Measurements from ENCODE around the gene GNAL.

- no peak for TF ChIP-seq EZH2 (IDR thresholded peaks at IDR 0.05; ENCODE audit: low read length, unreplicated experiment)
- TF ChIP-seq, protein P1, sequence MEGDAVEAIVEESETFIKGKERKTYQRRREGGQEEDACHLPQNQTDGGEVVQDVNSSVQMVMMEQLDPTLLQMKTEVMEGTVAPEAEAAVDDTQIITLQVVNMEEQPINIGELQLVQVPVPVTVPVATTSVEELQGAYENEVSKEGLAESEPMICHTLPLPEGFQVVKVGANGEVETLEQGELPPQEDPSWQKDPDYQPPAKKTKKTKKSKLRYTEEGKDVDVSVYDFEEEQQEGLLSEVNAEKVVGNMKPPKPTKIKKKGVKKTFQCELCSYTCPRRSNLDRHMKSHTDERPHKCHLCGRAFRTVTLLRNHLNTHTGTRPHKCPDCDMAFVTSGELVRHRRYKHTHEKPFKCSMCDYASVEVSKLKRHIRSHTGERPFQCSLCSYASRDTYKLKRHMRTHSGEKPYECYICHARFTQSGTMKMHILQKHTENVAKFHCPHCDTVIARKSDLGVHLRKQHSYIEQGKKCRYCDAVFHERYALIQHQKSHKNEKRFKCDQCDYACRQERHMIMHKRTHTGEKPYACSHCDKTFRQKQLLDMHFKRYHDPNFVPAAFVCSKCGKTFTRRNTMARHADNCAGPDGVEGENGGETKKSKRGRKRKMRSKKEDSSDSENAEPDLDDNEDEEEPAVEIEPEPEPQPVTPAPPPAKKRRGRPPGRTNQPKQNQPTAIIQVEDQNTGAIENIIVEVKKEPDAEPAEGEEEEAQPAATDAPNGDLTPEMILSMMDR (conservative IDR thresholded peaks at IDR 0.05; ENCODE audit: low read depth, low read length), result no peak
- no peak for TF ChIP-seq EZH2phosphoT487 (IDR thresholded peaks at IDR 0.05; ENCODE audit: borderline replicate concordance, low read length)
These were observed 12.2 kb upstream of the GNAL start for GRCh38 chr18:11676867-11677266.
